H1 (cell line): ENCODE results near the gene RAI2. TPM values are rescaled to one million over a fixed set of nuclear protein-coding genes. Genes with fewer than 3 reads are reported as not detected.

ENCODE experiments used
- CTCF ChIA-PET: fragments of 300-600 bp; sonication (Branson Sonifier 250); formaldehyde crosslinking; loops from one replicate; lab custom pipeline; 2021; ENCODE audit not compliant: partially characterized antibody; lab: Charles Lee
- POLR2A ChIA-PET: fragments of 300-600 bp; sonication (Branson Sonifier 250); formaldehyde crosslinking; loops from one replicate; lab custom pipeline; 2021; ENCODE audit warnings: inconsistent platforms; ENCODE audit not compliant: partially characterized antibody; lab: Charles Lee
- DNase-seq, 2 experiments: peaks; one replicate each; pipeline versions ENCODE4 v3.0.0 to v3.0.0-alpha.2; 2010 to 2022; ENCODE audit warnings: low spot score in 2 of 2, low read depth in 1 of 2, mixed read lengths in 1 of 2
- FAIRE-seq: peaks from 2 replicates; lab custom pipeline; 2011; peaks lifted over from hg19 to GRCh38; lab: Jason Lieb, UNC
- H2AFZ ChIP-seq: 2 replicates; pipeline ENCODE4 v1.8.1; 2012; ENCODE audit warnings: low read length, inconsistent platforms
- H2AK5ac ChIP-seq: 2 replicates; pipeline ENCODE4 v1.6.1; 2013; ENCODE audit warnings: low read depth, low read length
- H2BK120ac ChIP-seq: replicated peaks from 2 replicates; pipeline ENCODE3; 2013; ENCODE audit warnings: low read depth, low read length, inconsistent platforms
- H2BK12ac ChIP-seq: 2 replicates; pipeline ENCODE4 v1.6.1; 2013; ENCODE audit warnings: low read depth, low read length
- H2BK15ac ChIP-seq: 2 replicates; pipeline ENCODE4 v1.6.1; 2013; ENCODE audit warnings: low read length
- H2BK20ac ChIP-seq: 2 replicates; pipeline ENCODE4 v1.6.1; 2013; ENCODE audit warnings: low read length
- H2BK5ac ChIP-seq: 2 replicates; pipeline ENCODE4 v1.6.1; 2013; ENCODE audit warnings: low read depth, low read length
- H3K14ac ChIP-seq: 2 replicates; pipeline ENCODE4 v1.6.1; 2013; ENCODE audit warnings: inconsistent platforms; ENCODE audit not compliant: insufficient read length
- H3K18ac ChIP-seq: 2 replicates; pipeline ENCODE4 v1.6.1; 2013; ENCODE audit warnings: low read length; ENCODE audit errors: extremely low read depth
- H3K23ac ChIP-seq: 2 replicates; pipeline ENCODE4 v1.6.1; 2013; ENCODE audit warnings: inconsistent platforms; ENCODE audit not compliant: insufficient read length
- H3K23me2 ChIP-seq: 2 replicates; pipeline ENCODE4 v1.6.1; 2013; ENCODE audit warnings: low read depth, low read length
- H3K27ac ChIP-seq: 2 replicates; pipeline ENCODE4 v1.6.1; 2011; ENCODE audit warnings: low read depth, low read length, inconsistent platforms
- H3K27me3 ChIP-seq, 4 experiments: replicated peaks in 1 of 4; 1 replicate in 1 of 4; 2 replicates in 3 of 4; pipeline versions ENCODE4 v1.6.1 to v1.8.1; 2011 to 2013; ENCODE audit warnings: low read length in 3 of 4, mild to moderate bottlenecking in 3 of 4, inconsistent platforms in 2 of 4, mixed read lengths in 2 of 4, moderate library complexity in 1 of 4; ENCODE audit not compliant: control insufficient read depth in 3 of 4, insufficient read depth in 3 of 4; ENCODE audit errors: extremely low read depth in 1 of 4
- H3K36me3 ChIP-seq, 4 experiments: 2 replicates each; pipeline versions ENCODE4 v1.6.1 to v1.8.1; 2011 to 2013; ENCODE audit warnings: mild to moderate bottlenecking in 4 of 4, low read length in 3 of 4, moderate library complexity in 2 of 4, control low read depth in 1 of 4, inconsistent platforms in 1 of 4; ENCODE audit not compliant: insufficient read depth in 4 of 4, control insufficient read depth in 2 of 4
- H3K4ac ChIP-seq: replicated peaks from 2 replicates; pipeline ENCODE3; 2013; ENCODE audit warnings: low read length, low read depth, mixed read lengths, inconsistent platforms; ENCODE audit not compliant: insufficient read length
- H3K4me1 ChIP-seq, 4 experiments: replicated peaks in 1 of 4; 1 replicate in 1 of 4; 2 replicates in 3 of 4; pipeline versions ENCODE4 v1.6.1 to v1.8.1; 2011 to 2013; ENCODE audit warnings: low read length in 3 of 4, inconsistent platforms in 2 of 4, mixed read lengths in 1 of 4; ENCODE audit not compliant: insufficient read depth in 4 of 4, control insufficient read depth in 3 of 4
- H3K4me2 ChIP-seq, 2 experiments: 2 replicates each; pipeline versions ENCODE4 v1.6.1 to v1.8.1; 2011 to 2013; ENCODE audit warnings: low read depth in 2 of 2, low read length in 2 of 2, control low read depth in 1 of 2, inconsistent platforms in 1 of 2, mild to moderate bottlenecking in 1 of 2; ENCODE audit not compliant: insufficient read depth in 1 of 2
- H3K4me3 ChIP-seq, 4 experiments: fragments of 200-600, 300-600 bp in 1 of 4; sonication (generic), shearing (Covaris generic), sonication (Bioruptor Twin) in 1 of 4; 2 replicates each; pipeline versions ENCODE4 v1.5.1 to v1.8.1; 2011 to 2016; ENCODE audit warnings: low read length in 4 of 4, low read depth in 3 of 4, control low read depth in 2 of 4, inconsistent platforms in 2 of 4, mild to moderate bottlenecking in 2 of 4, mixed read lengths in 1 of 4, moderate library complexity in 1 of 4; ENCODE audit not compliant: insufficient read depth in 2 of 4; ENCODE audit errors: extremely low read depth in 1 of 4
- H3K56ac ChIP-seq: replicated peaks from 2 replicates; pipeline ENCODE3; 2013; ENCODE audit warnings: low read depth, mild to moderate bottlenecking, mixed read lengths, low read length, inconsistent platforms; ENCODE audit not compliant: insufficient read length
- H3K79me1 ChIP-seq: 2 replicates; pipeline ENCODE4 v1.6.1; 2013; ENCODE audit warnings: low read depth, low read length, control low read depth
- H3K79me2 ChIP-seq, 2 experiments: 2 replicates each; pipeline versions ENCODE4 v1.6.1 to v1.8.1; 2012 to 2013; ENCODE audit warnings: low read length in 2 of 2, mild to moderate bottlenecking in 2 of 2, inconsistent platforms in 1 of 2; ENCODE audit not compliant: insufficient read depth in 2 of 2, control insufficient read depth in 1 of 2
- H3K9ac ChIP-seq, 4 experiments: replicated peaks in 1 of 4; 1 replicate in 1 of 4; 2 replicates in 3 of 4; pipeline versions ENCODE4 v1.6.1 to v1.8.1; 2011 to 2013; ENCODE audit warnings: low read depth in 3 of 4, low read length in 3 of 4, control low read depth in 2 of 4, mild to moderate bottlenecking in 2 of 4, moderate library complexity in 2 of 4, inconsistent platforms in 1 of 4; ENCODE audit errors: extremely low read depth in 1 of 4
- H3K9me3 ChIP-seq, 2 experiments: 2 replicates each; pipeline versions ENCODE4 v1.6.1 to v1.8.1; 2012 to 2013; ENCODE audit warnings: mild to moderate bottlenecking in 2 of 2, moderate library complexity in 2 of 2, control low read depth in 1 of 2, inconsistent platforms in 1 of 2, low read depth in 1 of 2, low read length in 1 of 2, mixed read lengths in 1 of 2; ENCODE audit not compliant: insufficient read depth in 2 of 2
- H4K20me1 ChIP-seq, 2 experiments: replicated peaks in 1 of 2; 2 replicates each; pipeline versions ENCODE3 to v1.8.1; 2011 to 2013; ENCODE audit warnings: inconsistent platforms in 2 of 2, low read length in 2 of 2, mild to moderate bottlenecking in 1 of 2; ENCODE audit not compliant: insufficient read depth in 2 of 2, control insufficient read depth in 1 of 2
- H4K5ac ChIP-seq: 2 replicates; pipeline ENCODE4 v1.6.1; 2013; ENCODE audit warnings: low read length, low read depth, mixed read lengths, inconsistent platforms; ENCODE audit not compliant: insufficient read length
- H4K8ac ChIP-seq: 2 replicates; pipeline ENCODE4 v1.8.0; 2013; ENCODE audit warnings: mild to moderate bottlenecking, moderate library complexity, low read length, inconsistent platforms; ENCODE audit not compliant: insufficient read depth; ENCODE audit errors: extremely low read depth
- H4K91ac ChIP-seq: replicated peaks from 2 replicates; pipeline ENCODE3; 2013; ENCODE audit warnings: low read length, mixed read lengths, inconsistent platforms; ENCODE audit not compliant: insufficient read length
- WGBS, 2 experiments: shearing (Covaris generic) in 1 of 2; methylation state at CpG; one replicate each; pipeline versions ENCODE4 v1.1.6 to v1.1.7; 2013 to 2015; ENCODE audit warnings: low lambda C conversion rate in 2 of 2, mixed read lengths in 2 of 2, inconsistent platforms in 1 of 2, low coverage in 1 of 2, missing lambda C conversion rate in 1 of 2; ENCODE audit not compliant: insufficient replicate concordance in 2 of 2, insufficient coverage in 1 of 2, insufficient read length in 1 of 2; ENCODE audit errors: extremely low coverage in 1 of 2, missing lambda C conversion rate in 1 of 2; 5-methylcytosine and 5-hydroxymethylcytosine counted together
- polyA plus RNA-seq, 7 experiments: library from polyadenylated mRNA; depleted of rRNA in 3 of 7; stranded (reverse) in 5 of 7; unstranded in 2 of 7; fragments of >200 nt in 5 of 7; fragments of 200-250 nt in 2 of 7; gene quantifications; 1 replicate in 5 of 7; 2 replicates in 1 of 7; 4 replicates in 1 of 7; pipeline versions ENCODE4 v1.2.1 to v1.2.3, GENCODE V29; 2011 to 2013; ENCODE audit warnings: missing spikeins in 2 of 7, mixed read lengths in 2 of 7
- total RNA-seq: library from RNA; stranded (reverse); fragmentation: NEBNext Ultra II Directional; extraction: Animal tissue kit (Norgen Biotek cat#: 25700); gene quantifications from 2 replicates; pipeline ENCODE4 v1.2.1, GENCODE V29; 2021

The RAI2 gene
- total and polyA plus RNA-seq, 2 of the 8 experiments (the other 6 are each of a cell fraction or from before 2014, with no cell fraction given): 0.60 to 2.0 TPM

GRCh38 chrX:17842769-17843525 lies 18.2 kb downstream of the RAI2 start:
- H2BK20ac ChIP-seq: no peak overlapping the region
- ChIA-PET CTCF (interaction anchor here (0.7 to 1.9 kb wide), 3 partner anchors 31 to 173 kb away, joined by 3 to 6 read pairs (median 3); no protein-coding TSS in a partner anchor), POLR2A (interaction anchor here (0.8 kb wide), 1 partner anchor 18 kb away, joined by 3 read pairs; no protein-coding TSS in a partner anchor)
- no peak overlapping the region for H3K18ac ChIP-seq
- WGBS, 2 experiments: 92% methylated on average over 3 of the region's 6 CpGs; no CpG with 5 or more reads in 1 of the 2 experiments
- no peaks in the 10 kb centered on the region for H4K20me1 ChIP-seq
- H3K56ac ChIP-seq: no peak overlapping the region
- no peaks in the 10 kb centered on the region for H3K4me1 ChIP-seq
- H3K9ac ChIP-seq: no peak overlapping the region
- no peak overlapping the region for H3K27ac ChIP-seq
- H2BK5ac ChIP-seq: no peak overlapping the region
- H3K36me3 ChIP-seq: no peaks in the 10 kb centered on the region
- H3K9me3 ChIP-seq: no peaks in the 10 kb centered on the region
- no peak overlapping the region for H3K23ac ChIP-seq
- no peak overlapping the region for H3K4ac ChIP-seq
- no peak overlapping the region for H2BK120ac ChIP-seq
- H2BK15ac ChIP-seq: no peak overlapping the region
- FAIRE-seq (peak; percentile 76), DNase-seq (no peak)
- H4K91ac ChIP-seq: no peak overlapping the region
- H3K4me3 ChIP-seq: no peak overlapping the region
- H3K27me3 ChIP-seq: no peaks in the 10 kb centered on the region
- H4K8ac ChIP-seq: no peak overlapping the region
- no peaks in the 10 kb centered on the region for H3K79me2 ChIP-seq
- H3K23me2 ChIP-seq: no peaks in the 10 kb centered on the region
- no peak overlapping the region for H4K5ac ChIP-seq
- no peak overlapping the region for H3K14ac ChIP-seq
- no peaks in the 10 kb centered on the region for H3K79me1 ChIP-seq
- no peak overlapping the region for H2AK5ac ChIP-seq
- H2BK12ac ChIP-seq: no peak overlapping the region
- no peak overlapping the region for H3K4me2 ChIP-seq
- H2AFZ ChIP-seq: no peak overlapping the region
